Liver (tissue), 9 donors: Measurements from ENCODE around the gene WIPF2. TPM values are rescaled to one million over a fixed set of nuclear protein-coding genes. Genes with fewer than 3 reads are reported as not detected.

ENCODE experiments used
- DNase-seq: peaks from one replicate; pipeline ENCODE4 v3.0.0-alpha.2; 2017; ENCODE audit warnings: low spot score
- H3K27ac ChIP-seq, 2 donors: one replicate each; pipeline ENCODE4 v1.7.0; 2013; ENCODE audit warnings: inconsistent platforms in 2 of 2, low read length in 2 of 2, control low read depth in 1 of 2, low read depth in 1 of 2, mild to moderate bottlenecking in 1 of 2
- H3K27me3 ChIP-seq, 4 donors: one replicate each; pipeline versions ENCODE4 v1.6.1 to v1.7.0; 2013; ENCODE audit warnings: low read length in 3 of 4, inconsistent platforms in 1 of 4, mild to moderate bottlenecking in 1 of 4, moderate library complexity in 1 of 4; ENCODE audit not compliant: control insufficient read depth in 4 of 4, insufficient read depth in 4 of 4
- H3K36me3 ChIP-seq, 4 donors: one replicate each; pipeline versions ENCODE4 v1.6.1 to v1.7.0; 2013; ENCODE audit warnings: low read length in 3 of 4, mild to moderate bottlenecking in 3 of 4, low read depth in 1 of 4, moderate library complexity in 1 of 4; ENCODE audit not compliant: control insufficient read depth in 4 of 4, insufficient read depth in 3 of 4
- H3K4me1 ChIP-seq, 4 donors: one replicate each; pipeline versions ENCODE4 v1.6.1 to v1.7.0; 2013; ENCODE audit warnings: low read length in 3 of 4, mild to moderate bottlenecking in 3 of 4, moderate library complexity in 1 of 4; ENCODE audit not compliant: control insufficient read depth in 4 of 4, insufficient read depth in 4 of 4
- H3K4me3 ChIP-seq, 3 donors: one replicate each; pipeline versions ENCODE4 v1.6.1 to v1.7.0; 2013; ENCODE audit warnings: low read length in 3 of 3, control low read depth in 1 of 3, low read depth in 1 of 3, mild to moderate bottlenecking in 1 of 3
- H3K9ac ChIP-seq, 2 donors: one replicate each; pipeline ENCODE4 v1.7.0; 2013; ENCODE audit warnings: low read length in 2 of 2, mild to moderate bottlenecking in 2 of 2, moderate library complexity in 2 of 2, control low read depth in 1 of 2, low read depth in 1 of 2
- H3K9me3 ChIP-seq, 4 donors: one replicate each; pipeline versions ENCODE4 v1.6.1 to v1.7.0; 2013; ENCODE audit warnings: low read length in 3 of 4; ENCODE audit not compliant: control insufficient read depth in 4 of 4
- ATF3 ChIP-seq: IDR thresholded peaks from 2 replicates; pipeline ENCODE4 v1.6.1; 2016; ENCODE audit warnings: antibody characterized with exemption
- FOXA1 ChIP-seq: IDR thresholded peaks from 2 replicates; pipeline ENCODE4 v1.6.1; 2016; ENCODE audit warnings: antibody characterized with exemption
- FOXA2 ChIP-seq: IDR thresholded peaks from 2 replicates; pipeline ENCODE4 v1.6.1; 2016; ENCODE audit warnings: antibody characterized with exemption
- GABPA ChIP-seq, 2 donors: IDR thresholded peaks in 1 of 2; conservative IDR thresholded peaks in 1 of 2; 2 replicates each; pipeline ENCODE4 v1.6.1; 2016; ENCODE audit warnings: antibody characterized with exemption in 2 of 2, mild to moderate bottlenecking in 1 of 2, moderate library complexity in 1 of 2
- HNF4A ChIP-seq, 2 donors: conservative IDR thresholded peaks; 2 replicates each; pipeline ENCODE4 v1.6.1; 2016; ENCODE audit warnings: antibody characterized with exemption in 2 of 2, mild to moderate bottlenecking in 2 of 2
- JUND ChIP-seq, 2 donors: IDR thresholded peaks; 2 replicates each; pipeline ENCODE4 v1.6.1; 2016; ENCODE audit warnings: antibody characterized with exemption in 2 of 2
- NR2F2 ChIP-seq: IDR thresholded peaks from 2 replicates; pipeline ENCODE4 v1.6.1; 2016; ENCODE audit warnings: antibody characterized with exemption
- RAD21 ChIP-seq, 2 donors: IDR thresholded peaks; 2 replicates each; pipeline ENCODE4 v1.6.1; 2016; ENCODE audit warnings: antibody characterized with exemption in 2 of 2, mild to moderate bottlenecking in 2 of 2
- RXRA ChIP-seq, 2 donors: IDR thresholded peaks; 2 replicates each; pipeline ENCODE4 v1.6.1; 2017 to 2018; ENCODE audit warnings: antibody characterized with exemption in 2 of 2, mild to moderate bottlenecking in 1 of 2
- SP1 ChIP-seq: IDR thresholded peaks from 2 replicates; pipeline ENCODE4 v1.6.1; 2018; ENCODE audit warnings: antibody characterized with exemption, mild to moderate bottlenecking
- TAF1 ChIP-seq: conservative IDR thresholded peaks from 2 replicates; pipeline ENCODE4 v1.6.1; 2016; ENCODE audit warnings: antibody characterized with exemption, mild to moderate bottlenecking
- YY1 ChIP-seq: IDR thresholded peaks from 2 replicates; pipeline ENCODE4 v1.6.1; 2016; ENCODE audit warnings: antibody characterized with exemption, mild to moderate bottlenecking
- WGBS: extraction: QIAGEN DNeasy Blood & Tissue Kit; methylation state at CpG from one replicate; pipeline ENCODE4 v1.1.7; 2013; 5-methylcytosine and 5-hydroxymethylcytosine counted together
- polyA plus RNA-seq, 2 donors: library from polyadenylated mRNA; stranded (reverse) in 1 of 2; unstranded in 1 of 2; fragments of 200-250 nt in 1 of 2; fragments of >200 nt in 1 of 2; fragmentation: Nextera tagmentation in 1 of 2; extraction: Ambion mirVana in 1 of 2; gene quantifications; one replicate each; pipeline versions ENCODE4 v1.2.1 to v1.2.3, GENCODE V29; 2013 to 2015
- total RNA-seq, 2 donors: library from RNA; depleted of rRNA; stranded (reverse); fragments of >200 nt; gene quantifications; one replicate each; pipeline ENCODE4 v1.2.3, GENCODE V29; 2014
- TF ChIP-seq, protein P1 (sequence below): IDR thresholded peaks from 2 replicates; pipeline ENCODE4 v1.6.1; 2016; ENCODE audit warnings: antibody characterized with exemption, mild to moderate bottlenecking
- TF ChIP-seq, protein P2 (sequence below): fragments of 150-350 bp; IDR thresholded peaks from 2 replicates; pipeline ENCODE4 v1.5.1; 2017; ENCODE audit warnings: improper control_type of control experiment, low read depth, low read length; ENCODE audit not compliant: missing input control
- TF ChIP-seq, protein P3 (sequence below): IDR thresholded peaks from 2 replicates; pipeline ENCODE4 v1.6.1; 2016; ENCODE audit warnings: antibody characterized with exemption
- TF ChIP-seq, protein P4 (sequence below): IDR thresholded peaks from 2 replicates; pipeline ENCODE4 v1.6.1; 2016; ENCODE audit warnings: antibody characterized with exemption
- donor health status: healthy.
- donor health status: healthy.
- donor health status: healthy.
- donor health status: healthy.
- donor health status: healthy.

WIPF2 gene
- total and polyA plus RNA-seq, 4 donors = 4.4 to 5.6 (median 5.2) TPM

DNA sequence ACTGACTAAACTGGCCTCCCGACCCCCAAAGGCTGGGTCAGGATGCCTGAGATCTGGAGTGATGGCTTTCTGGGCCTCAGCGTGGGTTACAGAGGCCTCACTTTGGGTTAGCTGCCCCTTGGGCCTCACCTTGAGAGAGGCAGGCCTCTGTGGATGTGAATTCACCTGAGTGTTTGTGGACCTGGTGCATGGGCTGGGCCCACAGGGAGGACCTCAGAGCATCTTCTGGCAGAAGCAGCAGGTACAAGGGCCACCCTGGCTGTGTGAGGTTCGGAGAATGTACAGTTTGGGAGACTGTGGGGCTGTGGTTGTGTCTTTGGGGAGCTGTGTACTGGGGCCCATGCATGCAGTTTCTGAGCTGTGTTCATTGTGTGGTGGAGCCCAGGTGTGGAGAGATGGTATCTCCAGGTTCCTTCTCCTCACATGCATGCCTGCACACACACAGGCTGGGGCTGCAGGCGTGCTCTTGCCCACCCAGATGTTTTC is 108.2 kb downstream of the WIPF2 start:
- Histone ChIP-seq H3K9me3 (no peaks in the 10 kb centered on the region), H3K27ac (peak overlapping the region; percentile 75 to 84), H3K27me3 (no peaks in the 10 kb centered on the region), H3K4me3 (peak overlapping the region in 2 of 3 donors; percentile 9 to 16), H3K9ac (peak overlapping the region in 1 of 2 donors; percentile 18), H3K4me1 (peaks cover 38 to 98% (median 86%) of the 10 kb centered on the region in 4 donors), H3K36me3 (no peaks in the 10 kb centered on the region)
- TF ChIP-seq HNF4A (conservative IDR thresholded peaks at IDR 0.05) (no peak), GABPA (IDR thresholded peaks at IDR 0.05 in 1 of 2, conservative IDR thresholded peaks at IDR 0.05 in 1 of 2) (no peak), YY1 (no peak), ATF3 (no peak), TAF1 (no peak), SP1 (no peak)
- TF ChIP-seq, protein P1, sequence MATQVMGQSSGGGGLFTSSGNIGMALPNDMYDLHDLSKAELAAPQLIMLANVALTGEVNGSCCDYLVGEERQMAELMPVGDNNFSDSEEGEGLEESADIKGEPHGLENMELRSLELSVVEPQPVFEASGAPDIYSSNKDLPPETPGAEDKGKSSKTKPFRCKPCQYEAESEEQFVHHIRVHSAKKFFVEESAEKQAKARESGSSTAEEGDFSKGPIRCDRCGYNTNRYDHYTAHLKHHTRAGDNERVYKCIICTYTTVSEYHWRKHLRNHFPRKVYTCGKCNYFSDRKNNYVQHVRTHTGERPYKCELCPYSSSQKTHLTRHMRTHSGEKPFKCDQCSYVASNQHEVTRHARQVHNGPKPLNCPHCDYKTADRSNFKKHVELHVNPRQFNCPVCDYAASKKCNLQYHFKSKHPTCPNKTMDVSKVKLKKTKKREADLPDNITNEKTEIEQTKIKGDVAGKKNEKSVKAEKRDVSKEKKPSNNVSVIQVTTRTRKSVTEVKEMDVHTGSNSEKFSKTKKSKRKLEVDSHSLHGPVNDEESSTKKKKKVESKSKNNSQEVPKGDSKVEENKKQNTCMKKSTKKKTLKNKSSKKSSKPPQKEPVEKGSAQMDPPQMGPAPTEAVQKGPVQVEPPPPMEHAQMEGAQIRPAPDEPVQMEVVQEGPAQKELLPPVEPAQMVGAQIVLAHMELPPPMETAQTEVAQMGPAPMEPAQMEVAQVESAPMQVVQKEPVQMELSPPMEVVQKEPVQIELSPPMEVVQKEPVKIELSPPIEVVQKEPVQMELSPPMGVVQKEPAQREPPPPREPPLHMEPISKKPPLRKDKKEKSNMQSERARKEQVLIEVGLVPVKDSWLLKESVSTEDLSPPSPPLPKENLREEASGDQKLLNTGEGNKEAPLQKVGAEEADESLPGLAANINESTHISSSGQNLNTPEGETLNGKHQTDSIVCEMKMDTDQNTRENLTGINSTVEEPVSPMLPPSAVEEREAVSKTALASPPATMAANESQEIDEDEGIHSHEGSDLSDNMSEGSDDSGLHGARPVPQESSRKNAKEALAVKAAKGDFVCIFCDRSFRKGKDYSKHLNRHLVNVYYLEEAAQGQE = no peak
- no peak for DNase-seq
- 58% methylated on average over 4 of the region's 4 CpGs for WGBS

- no peak for DNase-seq
- H3K9me3 ChIP-seq = no peaks in the 10 kb centered on the region
- no peak for TF ChIP-seq NR2F2
- TF ChIP-seq RXRA (IDR thresholded peaks at IDR 0.05) = peak in 1 of 2 donors; percentile 40
- TF ChIP-seq HNF4A (conservative IDR thresholded peaks at IDR 0.05) = peak; percentile 26 to 48
- H3K27ac ChIP-seq = peak overlapping the region; percentile 75 to 84
- H3K9ac ChIP-seq = no peak overlapping the region
- H3K36me3 ChIP-seq = no peaks in the 10 kb centered on the region
- WGBS = 8% methylated on average over 3 of the region's 3 CpGs
- peaks cover 39 to 98% (median 86%) of the 10 kb centered on the region in 4 donors for H3K4me1 ChIP-seq
- H3K27me3 ChIP-seq = no peaks in the 10 kb centered on the region
- no peak overlapping the region for H3K4me3 ChIP-seq
These were observed 108.8 kb downstream of the WIPF2 start for GRCh38 chr17:40327735-40328385.

DNA sequence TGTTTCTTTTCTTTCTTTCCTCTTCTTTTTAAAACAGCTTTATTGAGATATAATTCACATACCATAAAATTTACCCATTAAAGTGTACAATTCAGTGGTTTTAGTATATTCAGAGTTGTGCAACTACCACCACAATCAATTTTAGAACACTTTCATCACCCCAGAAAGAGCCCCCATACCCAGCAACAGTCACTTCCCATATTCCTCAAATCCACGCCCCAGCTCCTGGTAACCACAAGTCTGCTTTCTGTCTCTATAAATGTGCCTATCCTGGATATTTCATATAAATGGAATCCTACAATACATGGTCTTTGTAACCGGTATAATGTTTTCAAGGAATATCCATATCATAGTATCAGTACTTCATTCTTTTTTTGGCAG is 109.3 kb downstream of the WIPF2 start:
- 90% methylated on average over 2 of the region's 2 CpGs for WGBS
- H3K4me3 ChIP-seq = no peak overlapping the region
- DNase-seq = no peak
- no peaks in the 10 kb centered on the region for H3K27me3 ChIP-seq
- peaks cover 43 to 97% (median 86%) of the 10 kb centered on the region in 4 donors for H3K4me1 ChIP-seq
- peak overlapping the region in 1 of 2 donors; percentile 27 for H3K9ac ChIP-seq
- no peak overlapping the region for H3K27ac ChIP-seq
- no peak for TF ChIP-seq JUND (IDR thresholded peaks at IDR 0.05)
- TF ChIP-seq NR2F2 = no peak
- TF ChIP-seq, protein P2, sequence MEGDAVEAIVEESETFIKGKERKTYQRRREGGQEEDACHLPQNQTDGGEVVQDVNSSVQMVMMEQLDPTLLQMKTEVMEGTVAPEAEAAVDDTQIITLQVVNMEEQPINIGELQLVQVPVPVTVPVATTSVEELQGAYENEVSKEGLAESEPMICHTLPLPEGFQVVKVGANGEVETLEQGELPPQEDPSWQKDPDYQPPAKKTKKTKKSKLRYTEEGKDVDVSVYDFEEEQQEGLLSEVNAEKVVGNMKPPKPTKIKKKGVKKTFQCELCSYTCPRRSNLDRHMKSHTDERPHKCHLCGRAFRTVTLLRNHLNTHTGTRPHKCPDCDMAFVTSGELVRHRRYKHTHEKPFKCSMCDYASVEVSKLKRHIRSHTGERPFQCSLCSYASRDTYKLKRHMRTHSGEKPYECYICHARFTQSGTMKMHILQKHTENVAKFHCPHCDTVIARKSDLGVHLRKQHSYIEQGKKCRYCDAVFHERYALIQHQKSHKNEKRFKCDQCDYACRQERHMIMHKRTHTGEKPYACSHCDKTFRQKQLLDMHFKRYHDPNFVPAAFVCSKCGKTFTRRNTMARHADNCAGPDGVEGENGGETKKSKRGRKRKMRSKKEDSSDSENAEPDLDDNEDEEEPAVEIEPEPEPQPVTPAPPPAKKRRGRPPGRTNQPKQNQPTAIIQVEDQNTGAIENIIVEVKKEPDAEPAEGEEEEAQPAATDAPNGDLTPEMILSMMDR = no peak
- no peak for TF ChIP-seq GABPA (IDR thresholded peaks at IDR 0.05 in 1 of 2, conservative IDR thresholded peaks at IDR 0.05 in 1 of 2)
- TF ChIP-seq RAD21 (IDR thresholded peaks at IDR 0.05) = no peak
- TF ChIP-seq FOXA1 = no peak
- TF ChIP-seq, protein P3, sequence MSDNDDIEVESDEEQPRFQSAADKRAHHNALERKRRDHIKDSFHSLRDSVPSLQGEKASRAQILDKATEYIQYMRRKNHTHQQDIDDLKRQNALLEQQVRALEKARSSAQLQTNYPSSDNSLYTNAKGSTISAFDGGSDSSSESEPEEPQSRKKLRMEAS = no peak
- TF ChIP-seq HNF4A (conservative IDR thresholded peaks at IDR 0.05) = no peak
- TF ChIP-seq, protein P4, sequence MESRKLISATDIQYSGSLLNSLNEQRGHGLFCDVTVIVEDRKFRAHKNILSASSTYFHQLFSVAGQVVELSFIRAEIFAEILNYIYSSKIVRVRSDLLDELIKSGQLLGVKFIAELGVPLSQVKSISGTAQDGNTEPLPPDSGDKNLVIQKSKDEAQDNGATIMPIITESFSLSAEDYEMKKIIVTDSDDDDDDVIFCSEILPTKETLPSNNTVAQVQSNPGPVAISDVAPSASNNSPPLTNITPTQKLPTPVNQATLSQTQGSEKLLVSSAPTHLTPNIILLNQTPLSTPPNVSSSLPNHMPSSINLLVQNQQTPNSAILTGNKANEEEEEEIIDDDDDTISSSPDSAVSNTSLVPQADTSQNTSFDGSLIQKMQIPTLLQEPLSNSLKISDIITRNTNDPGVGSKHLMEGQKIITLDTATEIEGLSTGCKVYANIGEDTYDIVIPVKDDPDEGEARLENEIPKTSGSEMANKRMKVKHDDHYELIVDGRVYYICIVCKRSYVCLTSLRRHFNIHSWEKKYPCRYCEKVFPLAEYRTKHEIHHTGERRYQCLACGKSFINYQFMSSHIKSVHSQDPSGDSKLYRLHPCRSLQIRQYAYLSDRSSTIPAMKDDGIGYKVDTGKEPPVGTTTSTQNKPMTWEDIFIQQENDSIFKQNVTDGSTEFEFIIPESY = no peak
- no peak for TF ChIP-seq TAF1
- TF ChIP-seq FOXA2 = no peak
- H3K9me3 ChIP-seq = no peaks in the 10 kb centered on the region
- no peaks in the 10 kb centered on the region for H3K36me3 ChIP-seq
